ENCODE data around the gene USP24. TPM values are rescaled to one million over a fixed set of nuclear protein-coding genes. Genes with fewer than 3 reads are reported as not detected.

The USP24 gene
- total RNA-seq, 4 donors from 2014 or later: 68.2 to 137 (median 96.1) TPM

GRCh38 chr1:55239548-55239947 is 24.4 kb upstream of the USP24 start:
- no peak for TF ChIP-seq CTCF (IDR thresholded peaks at IDR 0.05; ENCODE audit: low read depth)

- TF ChIP-seq CTCF (IDR thresholded peaks at IDR 0.05; ENCODE audit: low read depth): no peak
Measured at GRCh38 chr1:55235722-55236121, 20.6 kb upstream of the USP24 start.

DNA sequence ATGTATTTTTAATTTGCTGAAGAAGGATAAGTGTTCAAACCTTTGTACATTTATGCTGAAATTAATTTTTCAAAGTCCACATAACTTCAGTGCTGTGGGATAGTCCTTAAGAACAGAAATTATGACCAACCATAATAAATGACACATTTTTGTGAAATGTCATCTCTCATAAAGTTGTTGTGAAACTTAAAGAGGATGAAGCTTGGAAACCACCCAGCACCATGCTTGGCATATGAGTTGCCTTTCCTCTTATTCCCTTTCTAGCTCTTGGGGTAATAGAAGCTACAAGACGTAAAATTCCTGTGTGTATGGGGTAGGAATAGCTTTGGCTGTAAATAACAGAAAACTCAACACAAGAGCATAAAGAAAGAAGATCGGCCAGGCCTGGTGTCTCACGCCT is 18.9 kb upstream of the USP24 start:
- no peak for TF ChIP-seq CTCF (IDR thresholded peaks at IDR 0.05; ENCODE audit: low read depth)

DNA sequence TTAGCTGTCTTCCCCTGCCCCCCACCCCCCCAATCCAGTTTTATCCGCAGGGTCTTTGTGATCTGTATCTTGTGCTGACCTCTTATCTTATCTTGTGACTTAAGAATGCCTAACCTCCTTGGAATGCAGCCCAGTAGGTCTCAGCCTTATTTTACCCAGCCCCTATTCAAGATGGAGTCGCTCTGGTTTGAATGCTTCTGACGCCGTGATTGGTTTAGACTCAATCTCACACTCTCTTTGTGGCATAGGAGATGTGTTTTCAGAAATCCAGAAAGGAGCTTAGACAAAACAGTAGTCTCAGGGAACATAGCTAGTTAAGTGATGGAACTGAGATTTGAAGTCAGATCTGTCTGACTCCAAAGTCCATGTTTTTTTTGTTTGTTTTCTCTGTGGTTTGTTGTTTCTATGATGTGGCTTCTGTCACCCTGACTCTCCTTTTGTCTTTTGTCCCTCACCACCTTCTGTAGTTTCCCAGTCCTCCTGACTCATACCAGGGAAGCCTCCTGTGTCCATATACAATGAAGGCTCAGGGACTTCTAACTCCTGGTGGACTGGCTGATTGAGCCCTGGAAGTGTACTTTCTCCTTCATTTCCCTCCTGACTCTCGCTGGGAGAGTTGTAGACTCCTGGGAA is 18.1 kb upstream of the USP24 start:
- no peak for TF ChIP-seq CTCF (IDR thresholded peaks at IDR 0.05; ENCODE audit: low read depth)

- TF ChIP-seq CTCF (IDR thresholded peaks at IDR 0.05; ENCODE audit: low read depth): no peak
Measured at GRCh38 chr1:55232448-55233144, 17.4 kb upstream of the USP24 start.

GRCh38 chr1:55231745-55232144 is 16.6 kb upstream of the USP24 start:
- no peak for TF ChIP-seq CTCF (IDR thresholded peaks at IDR 0.05; ENCODE audit: low read depth)

- TF ChIP-seq CTCF (IDR thresholded peaks at IDR 0.05; ENCODE audit: low read depth): no peak
Measured at GRCh38 chr1:55230659-55231058, 15.5 kb upstream of the USP24 start.

Measured in subcutaneous adipose tissue (tissue), 4 donors.